Endothelial cell of umbilical vein (primary cell): ENCODE measurements around the gene PTH1R. TPM values are rescaled to one million over a fixed set of nuclear protein-coding genes. Genes with fewer than 3 reads are reported as not detected.

ENCODE experiments used
- BruUV-seq: library from RNA; stranded (reverse); fragments of 400-500 nt; replicated peaks from 2 replicates; lab custom pipeline; 2021; lab: Mats Ljungman, UMichigan
- CTCF ChIA-PET: fragments of 300-600, 350-600 bp; sonication (Branson Sonifier 250); formaldehyde crosslinking; loops from one replicate; lab custom pipeline; 2021; ENCODE audit warnings: antibody characterized with exemption, inconsistent platforms; lab: Charles Lee
- POLR2A ChIA-PET: fragments of 300-600, 350-600 bp; sonication (Branson Sonifier 250); formaldehyde crosslinking; loops from one replicate; lab custom pipeline; 2021; ENCODE audit warnings: antibody characterized with exemption, inconsistent platforms; lab: Charles Lee
- DNase-seq: peaks from one replicate; pipeline ENCODE4 v3.0.0-alpha.2; 2011; ENCODE audit warnings: low read depth, low spot score
- FAIRE-seq: peaks from 2 replicates; lab custom pipeline; 2011; peaks lifted over from hg19 to GRCh38; lab: Jason Lieb, UNC
- H2AFZ ChIP-seq: 2 replicates; pipeline ENCODE4 v1.6.0; 2012; ENCODE audit warnings: low read depth, low read length, control low read depth, inconsistent platforms
- H3K27ac ChIP-seq: 2 replicates; pipeline ENCODE4 v1.5.1; 2011; ENCODE audit warnings: low read depth, mild to moderate bottlenecking, control low read depth, low read length, moderate library complexity; ENCODE audit not compliant: insufficient read depth
- H3K27me3 ChIP-seq, 2 experiments: 2 replicates each; pipeline versions ENCODE4 v1.6.0 to v1.6.1; 2011; ENCODE audit warnings: low read length in 2 of 2, mixed read lengths in 1 of 2; ENCODE audit not compliant: control insufficient read depth in 2 of 2, insufficient read depth in 2 of 2
- H3K36me3 ChIP-seq, 2 experiments: 2 replicates in 1 of 2; 3 replicates in 1 of 2; pipeline ENCODE4 v1.5.1; 2011; ENCODE audit warnings: low read length in 2 of 2, mild to moderate bottlenecking in 1 of 2, moderate library complexity in 1 of 2; ENCODE audit not compliant: control insufficient read depth in 2 of 2, insufficient read depth in 2 of 2; ENCODE audit errors: extremely low read depth in 1 of 2
- H3K4me1 ChIP-seq: 3 replicates; pipeline ENCODE4 v1.5.1; 2011; ENCODE audit warnings: mild to moderate bottlenecking, low read length; ENCODE audit not compliant: control insufficient read depth, insufficient read depth; ENCODE audit errors: extremely low read depth
- H3K4me2 ChIP-seq: 2 replicates; pipeline ENCODE4 v1.6.1; 2011; ENCODE audit warnings: low read length, control low read depth, mixed read lengths; ENCODE audit not compliant: insufficient read depth
- H3K4me3 ChIP-seq, 3 experiments: fragments of 200-600 bp in 1 of 3; sonication (generic), shearing (Covaris generic) in 1 of 3; replicated peaks in 1 of 3; 2 replicates each; pipeline ENCODE4 v1.5.1; 2011 to 2016; ENCODE audit warnings: control low read depth in 3 of 3, low read length in 3 of 3, mild to moderate bottlenecking in 2 of 3, inconsistent platforms in 1 of 3, low read depth in 1 of 3, moderate library complexity in 1 of 3; ENCODE audit not compliant: insufficient read depth in 1 of 3
- H3K79me2 ChIP-seq: 2 replicates; pipeline ENCODE4 v1.6.0; 2012; ENCODE audit warnings: low read length, inconsistent platforms; ENCODE audit not compliant: control insufficient read depth, insufficient read depth
- H3K9ac ChIP-seq: replicated peaks from 2 replicates; pipeline ENCODE3; 2011; ENCODE audit warnings: low read length, control low read depth; ENCODE audit not compliant: insufficient read depth; ENCODE audit errors: extremely low read depth
- H3K9me1 ChIP-seq: replicated peaks from 3 replicates; pipeline ENCODE4 v1.6.0; 2011; ENCODE audit warnings: mild to moderate bottlenecking, low read length; ENCODE audit not compliant: control insufficient read depth, insufficient read depth; ENCODE audit errors: extremely low read depth
- H3K9me3 ChIP-seq: replicated peaks from 2 replicates; pipeline ENCODE4 v1.5.1; 2012; ENCODE audit warnings: low read length, inconsistent platforms; ENCODE audit not compliant: control insufficient read depth, insufficient read depth
- H4K20me1 ChIP-seq: replicated peaks from 2 replicates; pipeline ENCODE3; 2011; ENCODE audit warnings: mild to moderate bottlenecking, low read length; ENCODE audit not compliant: control insufficient read depth, insufficient read depth; ENCODE audit errors: extremely low read depth
- CTCF ChIP-seq, 2 donors: IDR thresholded peaks; 1 replicate in 1 of 2; 2 replicates in 1 of 2; pipeline ENCODE4 v1.5.1; 2011; ENCODE audit warnings: low read length in 2 of 2, mild to moderate bottlenecking in 2 of 2, moderate library complexity in 2 of 2, control low read depth in 1 of 2, inconsistent platforms in 1 of 2, low read depth in 1 of 2; ENCODE audit not compliant: insufficient read depth in 1 of 2; ENCODE audit errors: extremely low read depth in 1 of 2
- EZH2 ChIP-seq: IDR thresholded peaks from 2 replicates; pipeline ENCODE4 v1.6.1; 2012; ENCODE audit warnings: borderline replicate concordance, low read depth, mild to moderate bottlenecking, moderate library complexity, low read length, inconsistent platforms; ENCODE audit not compliant: severe bottlenecking
- FOS ChIP-seq: IDR thresholded peaks from 2 replicates; pipeline ENCODE4 v1.6.1; 2011; ENCODE audit warnings: mild to moderate bottlenecking, low read length, moderate library complexity, borderline replicate concordance; ENCODE audit not compliant: insufficient read depth
- GATA2 ChIP-seq: IDR thresholded peaks from 2 replicates; pipeline ENCODE4 v1.7.0; 2011; ENCODE audit warnings: low read depth, mild to moderate bottlenecking, moderate library complexity, mixed read lengths, low read length; ENCODE audit not compliant: insufficient read length, insufficient read depth
- JUN ChIP-seq: IDR thresholded peaks from 2 replicates; pipeline ENCODE4 v1.6.1; 2011; ENCODE audit warnings: borderline replicate concordance, low read depth; ENCODE audit not compliant: insufficient read length, insufficient read depth
- MYC ChIP-seq: IDR thresholded peaks from one replicate; pipeline ENCODE4 v1.6.1; 2011; ENCODE audit warnings: mild to moderate bottlenecking, low read depth, low read length
- POLR2A ChIP-seq: IDR thresholded peaks from 2 replicates; pipeline ENCODE4 v1.6.1; 2012; ENCODE audit warnings: low read depth, mild to moderate bottlenecking, control low read depth, low read length
- POLR2AphosphoS5 ChIP-seq: IDR thresholded peaks from 2 replicates; pipeline ENCODE4 v1.6.1; 2012; ENCODE audit warnings: low read depth, mild to moderate bottlenecking, control low read depth, low read length, moderate library complexity; ENCODE audit not compliant: insufficient read depth
- dilution Hi-C: fragments of 300-500 bp; cut with MboI; formaldehyde crosslinking; loops from one replicate; pipeline ENCODE4 v1.15.0; 2019; ENCODE audit warnings: low sequenced_read_pairs; ENCODE audit not compliant: extremely low pct_ligation_motif_present
- intact Hi-C: fragments of 100-400 bp; cut with micrococcal nuclease; formaldehyde crosslinking; loops from one replicate; pipeline ENCODE4 v1.10.0; 2022
- polyA plus RNA-seq, 4 experiments: library from polyadenylated mRNA; depleted of rRNA in 3 of 4; stranded (reverse) in 3 of 4; unstranded in 1 of 4; fragments of >200 nt; gene quantifications; 2 replicates each; pipeline versions ENCODE4 v1.2.1 to v1.2.3, GENCODE V29; 2011 to 2012; ENCODE audit warnings: missing spikeins in 1 of 4
- total RNA-seq: library from RNA; stranded (reverse); gene quantifications from 2 replicates; pipeline ENCODE4 v1.2.3, GENCODE V29; 2021
- TF ChIP-seq, protein P1 (sequence below): IDR thresholded peaks from 2 replicates; pipeline ENCODE4 v1.6.1; 2011; ENCODE audit not compliant: insufficient read depth, insufficient read length

Gene PTH1R
- total and polyA plus RNA-seq, 2 donors (not counting 3 experiments of a cell fraction or from before 2014, with no cell fraction given) = 0.08 to 0.46 TPM

DNA sequence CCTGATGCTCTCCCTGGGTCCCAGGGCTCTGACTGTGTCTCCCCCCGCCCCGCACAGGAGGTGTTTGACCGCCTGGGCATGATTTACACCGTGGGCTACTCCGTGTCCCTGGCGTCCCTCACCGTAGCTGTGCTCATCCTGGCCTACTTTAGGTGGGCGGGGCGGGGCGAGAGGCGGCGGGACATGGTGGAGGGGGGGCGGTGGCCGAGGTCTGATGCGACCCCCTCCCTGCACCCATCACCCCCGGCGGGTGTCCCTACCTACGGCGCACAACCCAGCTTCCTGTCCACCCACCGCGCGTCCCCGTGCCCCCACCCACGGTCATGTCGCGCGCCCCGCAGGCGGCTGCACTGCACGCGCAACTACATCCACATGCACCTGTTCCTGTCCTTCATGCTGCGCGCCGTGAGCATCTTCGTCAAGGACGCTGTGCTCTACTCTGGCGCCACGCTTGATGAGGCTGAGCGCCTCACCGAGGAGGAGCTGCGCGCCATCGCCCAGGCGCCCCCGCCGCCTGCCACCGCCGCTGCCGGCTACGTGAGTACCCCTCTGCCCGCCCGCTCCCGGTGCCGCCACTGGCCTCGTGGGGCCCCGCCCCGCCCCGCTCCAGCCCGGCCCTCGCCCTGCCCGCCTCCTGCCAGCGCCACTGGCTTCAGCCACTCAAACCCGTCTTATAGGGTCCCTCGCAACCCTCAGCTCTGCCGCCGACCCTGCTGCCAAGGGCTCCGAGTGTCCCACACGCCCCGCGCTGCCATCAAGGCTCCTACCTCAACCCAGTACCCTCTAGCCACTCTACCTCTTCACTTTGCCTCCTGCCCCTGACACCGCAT lies 21.0 kb downstream of the PTH1R start:
- H3K27ac ChIP-seq = no peak overlapping the region
- CTCF ChIA-PET = interaction anchor here (0.9 to 2.3 kb wide), 8 partner anchors 11 to 425 kb away, joined by 3 to 8 read pairs (median 3); no protein-coding TSS in a partner anchor
- DNase-seq (no peak), FAIRE-seq (no peak)
- H3K4me1 ChIP-seq = peaks cover 3% of the 10 kb centered on the region
- no peak overlapping the region for H3K4me2 ChIP-seq
- POLR2A ChIA-PET = no interaction called here
- intact Hi-C loops = loop anchor here (10.0 kb wide), 1 partner anchor 414 kb away; no protein-coding TSS in a partner anchor
- no peaks in the 10 kb centered on the region for H3K27me3 ChIP-seq
- BruUV-seq = no TSS peak
- H2AFZ ChIP-seq = peak overlapping the region; percentile 43
- H3K9me3 ChIP-seq = no peaks in the 10 kb centered on the region
- dilution Hi-C loops = no loop called here
- no peak overlapping the region for H3K9ac ChIP-seq
- no peaks in the 10 kb centered on the region for H3K9me1 ChIP-seq
- TF ChIP-seq EZH2 = peak; percentile 18
- TF ChIP-seq MYC = no peak
- no peak for TF ChIP-seq POLR2AphosphoS5
- H3K4me3 ChIP-seq = no peak overlapping the region
- no peaks in the 10 kb centered on the region for H3K79me2 ChIP-seq
- H4K20me1 ChIP-seq = no peaks in the 10 kb centered on the region
- no peaks in the 10 kb centered on the region for H3K36me3 ChIP-seq

DNA sequence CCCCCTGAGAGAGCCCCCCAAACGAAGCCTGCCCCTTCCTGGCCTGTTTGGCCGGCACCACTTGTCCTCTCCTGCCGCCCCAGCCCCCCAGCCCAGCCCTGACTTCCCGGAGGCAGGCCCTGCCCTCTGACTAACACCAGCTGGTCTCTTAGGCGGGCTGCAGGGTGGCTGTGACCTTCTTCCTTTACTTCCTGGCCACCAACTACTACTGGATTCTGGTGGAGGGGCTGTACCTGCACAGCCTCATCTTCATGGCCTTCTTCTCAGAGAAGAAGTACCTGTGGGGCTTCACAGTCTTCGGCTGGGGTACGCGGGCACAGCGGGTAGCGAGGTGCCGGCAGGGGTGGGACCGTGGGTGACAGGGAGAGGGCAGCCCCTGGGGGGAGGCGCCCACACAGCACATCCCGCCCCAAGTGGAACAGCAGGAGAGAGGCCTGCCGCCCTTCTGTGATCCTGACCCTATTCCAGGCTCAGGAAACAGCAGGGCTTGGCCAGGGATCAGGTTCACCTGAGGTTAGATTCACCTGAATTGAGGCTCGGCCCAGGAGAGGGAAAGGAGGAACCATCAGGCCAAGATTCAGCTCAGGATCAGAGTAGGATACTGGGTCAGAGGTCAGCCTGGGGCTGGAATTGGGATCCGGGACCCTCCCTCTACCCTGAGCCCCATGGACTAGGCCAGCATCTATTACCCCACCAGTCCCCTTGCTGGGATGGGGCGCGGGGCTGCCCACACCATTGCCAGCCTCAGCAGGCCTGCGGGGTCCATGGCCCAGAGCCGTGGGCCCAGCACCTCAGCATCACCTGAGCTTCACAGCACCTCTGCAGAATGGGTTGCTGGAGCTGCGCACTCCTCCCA lies 21.9 kb downstream of the PTH1R start:
- FAIRE-seq (no peak), DNase-seq (no peak)
- no peak overlapping the region for H3K27ac ChIP-seq
- H3K36me3 ChIP-seq = no peaks in the 10 kb centered on the region
- H3K9me1 ChIP-seq = no peaks in the 10 kb centered on the region
- intact Hi-C loops (loop anchor here (10.0 kb wide), 1 partner anchor 415 kb away; no protein-coding TSS in a partner anchor), dilution Hi-C loops (no loop called here)
- H3K4me3 ChIP-seq = no peak overlapping the region
- H2AFZ ChIP-seq = peak overlapping the region; percentile 43
- no peaks in the 10 kb centered on the region for H3K79me2 ChIP-seq
- no peaks in the 10 kb centered on the region for H3K27me3 ChIP-seq
- CTCF ChIA-PET = interaction anchor here (1.0 to 2.4 kb wide), 8 partner anchors 10 to 424 kb away, joined by 3 to 15 read pairs (median 3); no protein-coding TSS in a partner anchor
- BruUV-seq = no TSS peak
- POLR2A ChIA-PET = no interaction called here
- TF ChIP-seq CTCF (IDR thresholded peaks at IDR 0.05; ENCODE audit: extremely low read depth in 1 of 2, insufficient read depth in 1 of 2, low read depth in 1 of 2, low read length in 2 of 2) (no peak), FOS (no peak), EZH2 (no peak), POLR2AphosphoS5 (no peak), POLR2A (no peak), GATA2 (no peak), MYC (no peak), JUN (no peak)
- TF ChIP-seq, protein P1, sequence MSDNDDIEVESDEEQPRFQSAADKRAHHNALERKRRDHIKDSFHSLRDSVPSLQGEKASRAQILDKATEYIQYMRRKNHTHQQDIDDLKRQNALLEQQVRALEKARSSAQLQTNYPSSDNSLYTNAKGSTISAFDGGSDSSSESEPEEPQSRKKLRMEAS = no peak
- no peak overlapping the region for H3K9ac ChIP-seq
- H3K4me1 ChIP-seq = peaks cover 8% of the 10 kb centered on the region
- no peaks in the 10 kb centered on the region for H3K9me3 ChIP-seq
- H3K4me2 ChIP-seq = no peak overlapping the region
- no peaks in the 10 kb centered on the region for H4K20me1 ChIP-seq
